Testis (tissue), 2 donors: ENCODE measurements around the gene ATAD2B.

Experiments
- CTCF ChIP-seq, 3 experiments: fragments of 450-650 bp in 2 of 3; fragments of 200-600 bp in 1 of 3; sonication (generic) in 1 of 3; IDR thresholded peaks; one replicate each; pipeline ENCODE4 v1.5.1; 2016 to 2019; ENCODE audit warnings: antibody characterized with exemption in 3 of 3, mild to moderate bottlenecking in 2 of 3, moderate library complexity in 1 of 3
- POLR2A ChIP-seq: fragments of 450-650 bp; IDR thresholded peaks from one replicate; pipeline ENCODE4 v1.6.1; 2017; ENCODE audit warnings: antibody characterized with exemption, mild to moderate bottlenecking, moderate library complexity

GRCh38 chr2:23943666-23944065 lies 16.7 kb upstream of the ATAD2B start:
- TF ChIP-seq CTCF (IDR thresholded peaks at IDR 0.05) (no peak), POLR2A (no peak)
